Left hindlimb (tissue), 1 donor: ENCODE data around the gene RBMXL3.

Experiments
- DNase-seq: peaks from one replicate; pipeline ENCODE4 v3.0.0-alpha.2; 2018

Gene RBMXL3

GRCh38 chrX:115234461-115234860, 45.3 kb downstream of the RBMXL3 start:
- DNase-seq = no peak

GRCh38 chrX:115236560-115236959, 47.4 kb downstream of the RBMXL3 start:
- no peak for DNase-seq

- DNase-seq = no peak
Measured at GRCh38 chrX:115237056-115237455, 47.8 kb downstream of the RBMXL3 start.
